HepG2 (cell line): ENCODE measurements around the gene ZIK1. TPM values are rescaled to one million over a fixed set of nuclear protein-coding genes. Genes with fewer than 3 reads are reported as not detected.

Experiments used
- ATAC-seq: fragments of 200-7000 bp; cut with Tn5 transposase; 3 replicates; pipeline ENCODE4 v1.9.1; 2020; ENCODE audit warnings: mild to moderate bottlenecking, moderate library complexity
- BruUV-seq: library from RNA; stranded (reverse); fragments of 400-500 nt; replicated peaks from 2 replicates; lab custom pipeline; 2021; lab: Mats Ljungman, UMichigan
- CTCF ChIA-PET: fragments of 300-600 bp; formaldehyde crosslinking; extraction: SDS; loops from one replicate; lab custom pipeline; 2021; ENCODE audit warnings: low total read pairs, inconsistent platforms, low intra/inter-chr PET ratio; lab: Yijun Ruan, JAX
- POLR2A ChIA-PET: fragments of 350-600 bp; sonication (Branson Sonifier 250); formaldehyde crosslinking; loops from one replicate; lab custom pipeline; 2020; ENCODE audit warnings: antibody characterized with exemption, inconsistent platforms; lab: Yijun Ruan, JAX
- DNase-seq: peaks from one replicate; pipeline ENCODE4 v3.0.0-alpha.2; 2015; ENCODE audit warnings: low spot score
- FAIRE-seq: peaks from 3 replicates; lab custom pipeline; 2011; peaks lifted over from hg19 to GRCh38; lab: Jason Lieb, UNC
- H2AFZ ChIP-seq: one replicate; pipeline ENCODE4 v1.6.1; 2011; ENCODE audit warnings: low read length, inconsistent platforms
- H3K27ac ChIP-seq: fragments of 300-600 bp; 3 replicates; pipeline ENCODE4 v1.8.0; 2011; ENCODE audit warnings: mixed run types, mild to moderate bottlenecking, mixed read lengths, low read length, inconsistent platforms; ENCODE audit not compliant: insufficient read depth; ENCODE audit errors: extremely low read length
- H3K27me3 ChIP-seq, 2 experiments: fragments of 200-600 bp in 1 of 2; 2 replicates in 1 of 2; 3 replicates in 1 of 2; pipeline versions ENCODE4 v1.6.0 to v1.8.0; 2011; ENCODE audit warnings: low read length in 2 of 2, mild to moderate bottlenecking in 2 of 2, moderate library complexity in 2 of 2, inconsistent platforms in 1 of 2; ENCODE audit not compliant: insufficient read depth in 2 of 2, control insufficient read depth in 1 of 2
- H3K36me3 ChIP-seq, 2 experiments: fragments of 200-600 bp in 1 of 2; replicated peaks in 1 of 2; 2 replicates in 1 of 2; 3 replicates in 1 of 2; pipeline versions ENCODE4 v1.5.1 to v1.8.0; 2011; ENCODE audit warnings: low read length in 2 of 2, inconsistent platforms in 1 of 2; ENCODE audit not compliant: insufficient read depth in 2 of 2, control insufficient read depth in 1 of 2
- H3K4me1 ChIP-seq: 2 replicates; pipeline ENCODE4 v1.5.1; 2012; ENCODE audit warnings: low read length, inconsistent platforms; ENCODE audit not compliant: insufficient read depth
- H3K4me2 ChIP-seq: 2 replicates; pipeline ENCODE4 v1.6.0; 2011; ENCODE audit warnings: low read depth, low read length, inconsistent platforms
- H3K4me3 ChIP-seq, 3 experiments: fragments of 200-600 bp in 1 of 3; sonication (generic), shearing (Covaris generic) in 1 of 3; replicated peaks in 1 of 3; 2 replicates each; pipeline ENCODE4 v1.5.1; 2011 to 2016; ENCODE audit warnings: low read length in 3 of 3, inconsistent platforms in 2 of 3, low read depth in 2 of 3, mild to moderate bottlenecking in 2 of 3, control low read depth in 1 of 3, mixed read lengths in 1 of 3; ENCODE audit not compliant: insufficient read depth in 1 of 3
- H3K79me2 ChIP-seq: one replicate; pipeline ENCODE4 v1.6.1; 2011; ENCODE audit warnings: low read length, inconsistent platforms; ENCODE audit not compliant: insufficient read depth
- H3K9ac ChIP-seq: 2 replicates; pipeline ENCODE4 v1.6.0; 2011; ENCODE audit warnings: mild to moderate bottlenecking, low read depth, low read length, inconsistent platforms; ENCODE audit not compliant: insufficient read depth
- H3K9me3 ChIP-seq: 2 replicates; pipeline ENCODE4 v1.5.1; 2012; ENCODE audit warnings: mild to moderate bottlenecking, low read length
- H4K20me1 ChIP-seq: 2 replicates; pipeline ENCODE4 v1.6.0; 2011; ENCODE audit warnings: inconsistent platforms, mild to moderate bottlenecking, low read length, moderate library complexity; ENCODE audit not compliant: insufficient read depth
- BORCS8-MEF2B ChIP-seq: sonication (generic); formaldehyde crosslinking; IDR thresholded peaks from 2 replicates; pipeline ENCODE4 v1.8.0; 2022; ENCODE audit warnings: mild to moderate bottlenecking, missing genetic modification reagents
- CEBPB ChIP-seq: IDR thresholded peaks from 2 replicates; pipeline ENCODE4 v1.6.1; 2011; ENCODE audit warnings: low read depth, low read length, improper control_type of control experiment, borderline replicate concordance
- DZIP1 ChIP-seq: sonication (generic); formaldehyde crosslinking; IDR thresholded peaks from 2 replicates; pipeline ENCODE4 v1.5.0; 2020; ENCODE audit warnings: mild to moderate bottlenecking, missing genetic modification reagents
- HHEX ChIP-seq: IDR thresholded peaks from 2 replicates; pipeline ENCODE4 v1.6.1; 2016; ENCODE audit warnings: control low read depth
- HNRNPUL1 ChIP-seq: fragments of 200-400 bp; formaldehyde crosslinking; IDR thresholded peaks from 2 replicates; pipeline ENCODE4 v1.6.1; 2017; ENCODE audit warnings: low read depth, mild to moderate bottlenecking, low read length, moderate library complexity
- KMT2A ChIP-seq: sonication (generic); formaldehyde crosslinking; IDR thresholded peaks from 2 replicates; pipeline ENCODE4 v1.4.0; 2020; ENCODE audit warnings: missing genetic modification reagents
- MED13 ChIP-seq: sonication (generic); formaldehyde crosslinking; IDR thresholded peaks from 2 replicates; pipeline ENCODE4 v1.5.0; 2020; ENCODE audit warnings: missing genetic modification reagents
- REST ChIP-seq, 2 experiments: IDR thresholded peaks; 2 replicates each; pipeline ENCODE4 v1.6.1; 2011 to 2012; ENCODE audit warnings: low read length in 2 of 2, borderline replicate concordance in 1 of 2, low read depth in 1 of 2, mild to moderate bottlenecking in 1 of 2, moderate library complexity in 1 of 2
- SOX6 ChIP-seq, 2 experiments: fragments of 450-650 bp in 1 of 2; sonication (generic) in 1 of 2; formaldehyde crosslinking in 1 of 2; IDR thresholded peaks; 2 replicates each; pipeline versions ENCODE4 v1.4.0 to v1.6.1; 2017 to 2020; ENCODE audit warnings: antibody characterized with exemption in 1 of 2, mild to moderate bottlenecking in 1 of 2, missing genetic modification reagents in 1 of 2
- ZNF343 ChIP-seq: sonication (generic); formaldehyde crosslinking; IDR thresholded peaks from 2 replicates; pipeline ENCODE4 v1.4.0; 2020; ENCODE audit warnings: mild to moderate bottlenecking, missing genetic modification reagents
- ZNF570 ChIP-seq: sonication (generic); formaldehyde crosslinking; IDR thresholded peaks from 2 replicates; pipeline ENCODE4 v1.4.0; 2020; ENCODE audit warnings: mild to moderate bottlenecking, missing genetic modification reagents, borderline replicate concordance
- ZNF589 ChIP-seq: sonication (generic); formaldehyde crosslinking; conservative IDR thresholded peaks from 2 replicates; pipeline ENCODE4 v1.8.0; 2022; ENCODE audit warnings: mild to moderate bottlenecking, moderate library complexity, missing genetic modification reagents
- ZNF776 ChIP-seq: sonication (generic); formaldehyde crosslinking; IDR thresholded peaks from 2 replicates; pipeline ENCODE4 v1.4.0; 2020; ENCODE audit warnings: mild to moderate bottlenecking, missing genetic modification reagents
- ZSCAN21 ChIP-seq: sonication (generic); formaldehyde crosslinking; IDR thresholded peaks from 2 replicates; pipeline ENCODE4 v1.8.0; 2022; ENCODE audit warnings: mild to moderate bottlenecking, missing genetic modification reagents, moderate library complexity, borderline replicate concordance
- WGBS: methylation state at CpG from one replicate; pipeline ENCODE4 v1.1.6; 2017; ENCODE audit warnings: low lambda C conversion rate; 5-methylcytosine and 5-hydroxymethylcytosine counted together
- in situ Hi-C: cut with HindIII; loops from 2 replicates; pipeline ENCODE4 v1.10.0; 2017; ENCODE audit warnings: low pct_unique_long_range_greater_than_20kb; ENCODE audit not compliant: extremely low pct_ligation_motif_present
- intact Hi-C: fragments of 100-400 bp; cut with micrococcal nuclease; formaldehyde crosslinking; loops from one replicate; pipeline ENCODE4 v1.10.0; 2022; ENCODE audit not compliant: unreplicated experiment
- polyA plus RNA-seq, 8 experiments: library from polyadenylated mRNA; depleted of rRNA in 3 of 8; stranded (reverse) in 7 of 8; unstranded in 1 of 8; fragments of >200 nt; fragmentation: Illumina TruSeq in 4 of 8; extraction: Trizol in 4 of 8; gene quantifications; 2 replicates each; pipeline versions ENCODE4 v1.2.1 to v1.2.3, GENCODE V29; 2011 to 2016; ENCODE audit warnings: low read depth in 4 of 8, missing spikeins in 1 of 8, mixed read lengths in 1 of 8; ENCODE audit not compliant: insufficient read depth in 1 of 8
- total RNA-seq, 5 experiments: library from RNA; depleted of rRNA; stranded (reverse); fragments of >200 nt; fragmentation: Illumina TruSeq; extraction: Trizol; gene quantifications; 2 replicates each; pipeline ENCODE4 v1.2.3, GENCODE V29; 2016; ENCODE audit warnings: low read depth in 1 of 5

ZIK1 gene
- total and polyA plus RNA-seq, 2 of the 13 experiments (the other 11 are each of a cell fraction or from before 2014, with no cell fraction given) = 2.1 to 7.2 TPM

GRCh38 chr19:57537953-57538547, 45.9 kb upstream of the ZIK1 start (continued):
- TF ChIP-seq CEBPB = no peak

GRCh38 chr19:57546513-57546912, 37.4 kb upstream of the ZIK1 start:
- H3K79me2 ChIP-seq = no peaks in the 10 kb centered on the region
- H3K36me3 ChIP-seq = peaks cover 24 to 71% of the 10 kb centered on the region in 2 experiments
- no TSS peak for BruUV-seq
- no peak overlapping the region for H3K27ac ChIP-seq
- CTCF ChIA-PET = no interaction called here
- H3K4me2 ChIP-seq = no peak overlapping the region
- no peak overlapping the region for H2AFZ ChIP-seq
- FAIRE-seq (no peak), DNase-seq (no peak), ATAC-seq (no peak)
- no peak overlapping the region for H3K9ac ChIP-seq
- no peaks in the 10 kb centered on the region for H3K4me1 ChIP-seq
- WGBS = 100% methylated on average over 1 of the region's 1 CpG
- intact Hi-C loops (no loop called here), in situ Hi-C loops (no loop called here)
- H3K4me3 ChIP-seq = no peak overlapping the region
- POLR2A ChIA-PET = no interaction called here
- H4K20me1 ChIP-seq = no peaks in the 10 kb centered on the region
- peaks cover 23% of the 10 kb centered on the region for H3K9me3 ChIP-seq
- H3K27me3 ChIP-seq = no peaks in the 10 kb centered on the region
- TF ChIP-seq ZSCAN21 (CRISPR knock-in tag) = no peak
- no peak for TF ChIP-seq REST (IDR thresholded peaks at IDR 0.05; ENCODE audit: borderline replicate concordance in 1 of 2, low read depth in 1 of 2, low read length in 2 of 2)
- TF ChIP-seq KMT2A (CRISPR knock-in tag) = no peak
- no peak for TF ChIP-seq SOX6 (IDR thresholded peaks at IDR 0.05)
- TF ChIP-seq SOX6 (CRISPR knock-in tag; IDR thresholded peaks at IDR 0.05) = no peak
- TF ChIP-seq ZNF570 = no peak
- TF ChIP-seq ZNF589 (CRISPR knock-in tag) = no peak
- TF ChIP-seq ZNF776 (CRISPR knock-in tag) = no peak
- no peak for TF ChIP-seq MED13
- no peak for TF ChIP-seq HNRNPUL1
- TF ChIP-seq DZIP1 = no peak
- TF ChIP-seq HHEX (CRISPR knock-in tag) = no peak
- TF ChIP-seq BORCS8-MEF2B (CRISPR knock-in tag) = no peak
- TF ChIP-seq ZNF343 = no peak
